RWPE1 (cell line): ENCODE data around the gene IL15.
"Not testable (repeated sequence)": the region's sequence is repeated elsewhere in the genome, so short reads cannot be mapped to it uniquely, and the experiment has no call there.

Source experiments
- CTCF ChIA-PET: fragments of 350-600 bp; sonication (Branson Sonifier 250); formaldehyde crosslinking; extraction: SDS; loops from one replicate; lab custom pipeline; 2021; lab: Yijun Ruan, JAX
- POLR2A ChIA-PET: fragments of 400-600 bp; formaldehyde crosslinking; extraction: SDS; loops from one replicate; lab custom pipeline; 2020; ENCODE audit warnings: antibody characterized with exemption; ENCODE audit not compliant: low non-redundant PET; lab: Yijun Ruan, JAX
- DNase-seq: peaks from one replicate; pipeline ENCODE4 v3.0.0; 2012; ENCODE audit warnings: low spot score
- H3K27ac ChIP-seq: fragments of 450-650 bp; 2 replicates; pipeline ENCODE4 v1.5.1; 2017
- TF ChIP-seq, protein P1 (sequence below): fragments of 450-650 bp; conservative IDR thresholded peaks from 2 replicates; pipeline ENCODE4 v1.5.1; 2017; ENCODE audit warnings: low read depth, mild to moderate bottlenecking

Gene IL15

GRCh38 chr4:141746026-141746425 is 109.6 kb downstream of the IL15 start:
- POLR2A ChIA-PET = no interaction called here
- no peak overlapping the region for H3K27ac ChIP-seq
- TF ChIP-seq, protein P1, sequence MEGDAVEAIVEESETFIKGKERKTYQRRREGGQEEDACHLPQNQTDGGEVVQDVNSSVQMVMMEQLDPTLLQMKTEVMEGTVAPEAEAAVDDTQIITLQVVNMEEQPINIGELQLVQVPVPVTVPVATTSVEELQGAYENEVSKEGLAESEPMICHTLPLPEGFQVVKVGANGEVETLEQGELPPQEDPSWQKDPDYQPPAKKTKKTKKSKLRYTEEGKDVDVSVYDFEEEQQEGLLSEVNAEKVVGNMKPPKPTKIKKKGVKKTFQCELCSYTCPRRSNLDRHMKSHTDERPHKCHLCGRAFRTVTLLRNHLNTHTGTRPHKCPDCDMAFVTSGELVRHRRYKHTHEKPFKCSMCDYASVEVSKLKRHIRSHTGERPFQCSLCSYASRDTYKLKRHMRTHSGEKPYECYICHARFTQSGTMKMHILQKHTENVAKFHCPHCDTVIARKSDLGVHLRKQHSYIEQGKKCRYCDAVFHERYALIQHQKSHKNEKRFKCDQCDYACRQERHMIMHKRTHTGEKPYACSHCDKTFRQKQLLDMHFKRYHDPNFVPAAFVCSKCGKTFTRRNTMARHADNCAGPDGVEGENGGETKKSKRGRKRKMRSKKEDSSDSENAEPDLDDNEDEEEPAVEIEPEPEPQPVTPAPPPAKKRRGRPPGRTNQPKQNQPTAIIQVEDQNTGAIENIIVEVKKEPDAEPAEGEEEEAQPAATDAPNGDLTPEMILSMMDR = no peak
- CTCF ChIA-PET = no interaction called here
- no peak for DNase-seq

- H3K27ac ChIP-seq, POLR2A ChIA-PET, DNase-seq, CTCF ChIA-PET: not testable (repeated sequence)
These were observed 115.4 kb downstream of the IL15 start for GRCh38 chr4:141751806-141752205.

DNA sequence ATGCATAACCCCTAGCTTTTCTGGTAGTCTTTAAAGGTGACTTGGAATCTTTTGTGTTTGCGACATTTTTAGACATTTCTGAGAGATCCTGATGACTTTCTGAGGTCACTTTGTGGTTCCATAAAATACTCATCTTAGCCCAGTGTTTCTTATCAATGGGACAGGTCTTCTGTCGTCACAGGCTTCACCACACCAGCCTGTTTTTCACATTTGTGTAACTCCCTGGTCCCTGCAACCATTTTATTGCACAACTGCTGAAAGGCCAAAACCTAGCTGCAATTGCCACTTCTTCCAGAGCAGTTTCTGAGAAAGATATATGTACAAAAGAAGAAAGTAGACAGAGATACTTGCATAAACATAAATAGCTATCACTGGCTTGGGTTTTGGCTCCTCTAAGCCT is 120.9 kb downstream of the IL15 start:
- ChIA-PET POLR2A (no interaction called here), CTCF (interaction anchor here (0.6 kb wide), 1 partner anchor 10 kb away, joined by 3 read pairs; no protein-coding TSS in a partner anchor)
- DNase-seq = no peak
- H3K27ac ChIP-seq = no peak overlapping the region
- TF ChIP-seq, protein P1 = no peak

- no peak overlapping the region for H3K27ac ChIP-seq
- DNase-seq = peak; percentile 22
- TF ChIP-seq, protein P1 = no peak
- CTCF ChIA-PET = no interaction called here
- POLR2A ChIA-PET = no interaction called here
These were observed 123.5 kb downstream of the IL15 start for GRCh38 chr4:141759796-141760425.

- ChIA-PET POLR2A (no interaction called here), CTCF (no interaction called here)
- TF ChIP-seq, protein P1 = no peak
- H3K27ac ChIP-seq = no peak overlapping the region
- DNase-seq = no peak
These were observed 125.5 kb downstream of the IL15 start for GRCh38 chr4:141761926-141762325.

- ChIA-PET POLR2A (no interaction called here), CTCF (no interaction called here)
- no peak for DNase-seq
- TF ChIP-seq, protein P1 = no peak
- H3K27ac ChIP-seq = no peak overlapping the region
These were observed 127.0 kb downstream of the IL15 start for GRCh38 chr4:141763374-141763773.

DNA sequence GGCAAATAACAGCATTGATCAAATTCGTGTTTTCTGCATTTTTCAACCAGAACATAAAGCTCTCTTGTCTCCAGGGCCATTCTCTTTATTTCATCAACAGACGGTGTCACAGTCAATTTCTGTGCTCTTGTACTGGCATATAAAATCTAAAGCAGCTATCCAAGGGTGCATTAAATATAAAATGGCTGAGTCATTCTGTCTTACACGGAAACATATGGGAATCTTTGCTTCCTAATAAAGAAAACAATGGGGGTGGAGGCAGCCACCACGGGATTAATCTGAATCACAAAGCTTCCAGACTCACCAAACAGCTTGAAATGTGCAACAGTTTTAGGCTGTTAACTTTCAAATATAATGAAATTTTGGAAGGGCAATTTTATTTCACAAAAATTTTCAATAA is 132.6 kb downstream of the IL15 start:
- TF ChIP-seq, protein P1 = no peak
- DNase-seq = peak; percentile 44
- CTCF ChIA-PET = no interaction called here
- no peak overlapping the region for H3K27ac ChIP-seq
- POLR2A ChIA-PET = no interaction called here
